Measurements from ENCODE around the gene PLXND1. TPM values are rescaled to one million over a fixed set of nuclear protein-coding genes. Genes with fewer than 3 reads are reported as not detected.

The PLXND1 gene
- total and polyA plus RNA-seq, 2 donors (not counting 1 experiment from before 2014, with no cell fraction given): 3.3 to 74.4 TPM

GRCh38 chr3:129575997-129576384, 30.5 kb downstream of the PLXND1 start:
- 74% methylated on average over 9 of the region's 10 CpGs for WGBS (ENCODE audit: insufficient coverage)
- DNase-seq (no peak), ATAC-seq (ENCODE audit: low read depth) (no peak)
- H4K20me1 ChIP-seq (ENCODE audit: control insufficient read depth, insufficient read depth, low read length, poor library complexity, severe bottlenecking): no peaks in the 10 kb centered on the region
- H3K4me2 ChIP-seq (replicated peaks; ENCODE audit: low read depth, low read length, poor library complexity, severe bottlenecking): peak overlapping the region; percentile 82
- Mint-ChIP-seq H3K4me1 (peaks cover 68% of the 10 kb centered on the region), H3K27me3 (no peaks in the 10 kb centered on the region), H3K4me3 (peak overlapping the region; percentile 83), H3K27ac (peak overlapping the region; percentile 98), H3K9me3 (ENCODE audit: insufficient read depth) (no peaks in the 10 kb centered on the region)
- POLR2A ChIA-PET: interaction anchor here (1.2 to 3.4 kb wide), 6 partner anchors 12 to 51 kb away, joined by 3 to 55 read pairs (median 8); partner anchors contain the start of genes PLXND1 and RHO
- H3K27ac ChIP-seq (ENCODE audit: low read length in 2 of 2): peak overlapping the region; percentile 69 to 83
- H3K4me3 ChIP-seq (ENCODE audit: control extremely low read depth in 1 of 5, extremely low read depth in 1 of 5, insufficient read depth in 1 of 5, low read depth in 2 of 5, low read length in 4 of 5): no peak overlapping the region
- H3K36me3 ChIP-seq (replicated peaks in 1 of 2; ENCODE audit: control extremely low read depth in 1 of 2, control insufficient read depth in 1 of 2, extremely low read depth in 1 of 2, insufficient read depth in 2 of 2, low read length in 1 of 2): no peaks in the 10 kb centered on the region
- H3K9ac ChIP-seq (ENCODE audit: low read length): no peak overlapping the region
- CTCF ChIA-PET: interaction anchor here (1.1 to 2.9 kb wide), 5 partner anchors 30 to 193 kb away, joined by 3 to 30 read pairs (median 9); partner anchors contain the start of genes PLXND1 and RHO
- TF ChIP-seq CTCF (IDR thresholded peaks at IDR 0.05) (no peak), EZH2 (IDR thresholded peaks at IDR 0.05; ENCODE audit: borderline replicate concordance, insufficient read depth, low read depth, low read length, poor library complexity, severe bottlenecking) (no peak)
- H3K27me3 ChIP-seq (replicated peaks in 1 of 4; ENCODE audit: control extremely low read depth in 1 of 4, control insufficient read depth in 3 of 4, insufficient read depth in 4 of 4, low read length in 3 of 4): no peaks in the 10 kb centered on the region
- no peaks in the 10 kb centered on the region for H3K9me3 ChIP-seq (ENCODE audit: control extremely low read depth in 1 of 3, control insufficient read depth in 2 of 3, insufficient read depth in 1 of 3, low read length in 2 of 3)
- H3K79me2 ChIP-seq (ENCODE audit: control insufficient read depth, insufficient read depth, low read length): no peaks in the 10 kb centered on the region
- peaks cover 50 to 59% of the 10 kb centered on the region in 2 donors for H3K4me1 ChIP-seq (ENCODE audit: control insufficient read depth in 2 of 2, insufficient read depth in 2 of 2, low read length in 2 of 2)
- intact Hi-C loops (cut with micrococcal nuclease): loop anchor here (1.0 to 5.0 kb wide), 7 partner anchors 50 to 536 kb away; partner anchors contain the start of genes HMCES, MBD4 and RAB43
- H2AFZ ChIP-seq (ENCODE audit: insufficient read depth, low read depth, low read length, poor library complexity, severe bottlenecking): no peak overlapping the region

GRCh38 chr3:129575233-129575996, 31.1 kb downstream of the PLXND1 start:
- H4K20me1 ChIP-seq (ENCODE audit: control insufficient read depth, insufficient read depth, low read length, poor library complexity, severe bottlenecking): no peaks in the 10 kb centered on the region
- peaks cover 66% of the 10 kb centered on the region for H3K4me1 Mint-ChIP-seq
- ChIA-PET CTCF (interaction anchor here (2.5 to 2.8 kb wide), 2 partner anchors 53 to 85 kb away, joined by 9 to 30 read pairs; no protein-coding TSS in a partner anchor), POLR2A (interaction anchor here (1.6 to 3.4 kb wide), 3 partner anchors 17 to 50 kb away, joined by 4 to 55 read pairs (median 13); partner anchors contain the start of gene PLXND1)
- intact Hi-C loops (cut with micrococcal nuclease): loop anchor here (5.0 kb wide), 4 partner anchors 83 to 537 kb away; partner anchors contain the start of genes MBD4 and RAB43
- H3K4me3 ChIP-seq (ENCODE audit: control extremely low read depth in 1 of 5, extremely low read depth in 1 of 5, insufficient read depth in 1 of 5, low read depth in 2 of 5, low read length in 4 of 5): no peak overlapping the region
- ATAC-seq (ENCODE audit: low read depth) (no peak), DNase-seq (no peak)
- no peaks in the 10 kb centered on the region for H3K9me3 ChIP-seq (ENCODE audit: control extremely low read depth in 1 of 3, control insufficient read depth in 2 of 3, insufficient read depth in 1 of 3, low read length in 2 of 3)
- peak overlapping the region; percentile 98 for H3K27ac Mint-ChIP-seq
- 84% methylated on average over 14 of the region's 19 CpGs for WGBS (ENCODE audit: insufficient coverage)
- H3K27ac ChIP-seq (ENCODE audit: low read length in 2 of 2): peak overlapping the region in 1 of 2 donors; percentile 83
- H2AFZ ChIP-seq (ENCODE audit: insufficient read depth, low read depth, low read length, poor library complexity, severe bottlenecking): no peak overlapping the region
- peak overlapping the region; percentile 45 for H3K4me3 Mint-ChIP-seq
- H3K4me1 ChIP-seq (ENCODE audit: control insufficient read depth in 2 of 2, insufficient read depth in 2 of 2, low read length in 2 of 2): peaks cover 50 to 59% of the 10 kb centered on the region in 2 donors
- no peaks in the 10 kb centered on the region for H3K27me3 ChIP-seq (replicated peaks in 1 of 4; ENCODE audit: control extremely low read depth in 1 of 4, control insufficient read depth in 3 of 4, insufficient read depth in 4 of 4, low read length in 3 of 4)
- no peaks in the 10 kb centered on the region for H3K9me3 Mint-ChIP-seq (ENCODE audit: insufficient read depth)
- H3K4me2 ChIP-seq (replicated peaks; ENCODE audit: low read depth, low read length, poor library complexity, severe bottlenecking): peak overlapping the region; percentile 82
- H3K36me3 ChIP-seq (replicated peaks in 1 of 2; ENCODE audit: control extremely low read depth in 1 of 2, control insufficient read depth in 1 of 2, extremely low read depth in 1 of 2, insufficient read depth in 2 of 2, low read length in 1 of 2): no peaks in the 10 kb centered on the region
- no peaks in the 10 kb centered on the region for H3K27me3 Mint-ChIP-seq
- no peak overlapping the region for H3K9ac ChIP-seq (ENCODE audit: low read length)
- TF ChIP-seq EZH2 (IDR thresholded peaks at IDR 0.05; ENCODE audit: borderline replicate concordance, insufficient read depth, low read depth, low read length, poor library complexity, severe bottlenecking) (no peak), CTCF (IDR thresholded peaks at IDR 0.05) (no peak)
- H3K79me2 ChIP-seq (ENCODE audit: control insufficient read depth, insufficient read depth, low read length): no peaks in the 10 kb centered on the region
